Activated CD4-positive, alpha-beta T cell treated with anti-CD3 and anti-CD28 coated beads, Interleukin-2, amount 50 U/mL, for 48 hours (primary cell): Measurements from ENCODE around the gene LCNL1.

ENCODE experiments used
- DNase-seq, 2 experiments: peaks; one replicate each; pipeline ENCODE4 v3.0.0-alpha.2; 2020

The LCNL1 gene

GRCh38 chr9:136982232-136983051 is at the start of gene LCNL1:
Gene LCNL1 (plus strand): TSS chr9:136982993. CDS start chr9:136983587, 594 bp downstream.
- DNase-seq = no peak

- no peak for DNase-seq
Measured at GRCh38 chr9:136934277-136934676, 48.5 kb upstream of the LCNL1 start.

- no peak for DNase-seq
Measured at GRCh38 chr9:136935651-136936050, 47.1 kb upstream of the LCNL1 start.

- DNase-seq = no peak
Measured at GRCh38 chr9:136936645-136937170, 46.1 kb upstream of the LCNL1 start.

- no peak for DNase-seq
Measured at GRCh38 chr9:136937186-136938001, 45.4 kb upstream of the LCNL1 start.

- no peak for DNase-seq
Measured at GRCh38 chr9:136939431-136939995, 43.3 kb upstream of the LCNL1 start.

- DNase-seq = no peak
Measured at GRCh38 chr9:136939996-136940525, 42.7 kb upstream of the LCNL1 start.

- DNase-seq = no peak
Measured at GRCh38 chr9:136940526-136941230, 42.1 kb upstream of the LCNL1 start.

GRCh38 chr9:136941231-136942111 is 41.3 kb upstream of the LCNL1 start:
- no peak for DNase-seq

- no peak for DNase-seq
Measured at GRCh38 chr9:136942112-136942880, 40.5 kb upstream of the LCNL1 start.

GRCh38 chr9:136942881-136943230 is 39.9 kb upstream of the LCNL1 start:
- no peak for DNase-seq

- DNase-seq = peak; percentile 39 to 53
Measured at GRCh38 chr9:136943291-136944211, 39.2 kb upstream of the LCNL1 start.

- no peak for DNase-seq
Measured at GRCh38 chr9:136944212-136944518, 38.6 kb upstream of the LCNL1 start.

- DNase-seq = peak; percentile 92 to 93
Measured at GRCh38 chr9:136944519-136945332, 38.1 kb upstream of the LCNL1 start, which contains the start of the genes C8G and FBXW5. Gene C8G (plus strand): TSS chr9:136945243. CDS start chr9:136945321, 78 bp downstream. Gene FBXW5 (minus strand): TSS chr9:136944738. CDS start chr9:136944083, 655 bp downstream.

GRCh38 chr9:136945333-136946227 is 37.2 kb upstream of the LCNL1 start:
- DNase-seq = no peak

GRCh38 chr9:136946228-136947027 is 36.4 kb upstream of the LCNL1 start:
- DNase-seq = no peak
